ENCODE measurements around the gene SLC17A1. TPM values are rescaled to one million over a fixed set of nuclear protein-coding genes. Genes with fewer than 3 reads are reported as not detected.

Gene SLC17A1
- total RNA-seq, 6 experiments from 2014 or later: 10.5 to 22.8 (median 14.5) TPM

- WGBS (ENCODE audit: insufficient coverage, low coverage, low lambda C conversion rate, missing lambda C conversion rate): 63% methylated on average over 2 of the region's 2 CpGs
- Histone ChIP-seq H3K36me3 (no peaks in the 10 kb centered on the region), H3K27me3 (no peaks in the 10 kb centered on the region), H3K4me1 (no peaks in the 10 kb centered on the region), H3K27ac (no peak overlapping the region), H3K4me3 (no peak overlapping the region), H3K9me3 (no peaks in the 10 kb centered on the region)
- no peak for ATAC-seq
- no peak for TF ChIP-seq CTCF (IDR thresholded peaks at IDR 0.05)
- intact Hi-C loops (cut with DNase I): no loop called here
- DNase-seq: no peak
Observed at GRCh38 chr6:25787428-25787827, 44.4 kb downstream of the SLC17A1 start.

GRCh38 chr6:25781134-25781533 is 50.7 kb downstream of the SLC17A1 start:
- DNase-seq (no peak), ATAC-seq (no peak)
- TF ChIP-seq POLR2A (IDR thresholded peaks at IDR 0.05): no peak
- TF ChIP-seq CTCF (IDR thresholded peaks at IDR 0.05): no peak
- no peaks in the 10 kb centered on the region for H3K9me3 ChIP-seq
- intact Hi-C loops (cut with DNase I): no loop called here
- no peak overlapping the region for H3K4me3 ChIP-seq
- WGBS (ENCODE audit: insufficient coverage, low coverage, low lambda C conversion rate, missing lambda C conversion rate): 87% methylated on average over 1 of the region's 1 CpG
- H3K36me3 ChIP-seq: peaks cover 0 to 12% (median 2%) of the 10 kb centered on the region in 4 donors
- H3K27me3 ChIP-seq: no peaks in the 10 kb centered on the region
- no peak overlapping the region for H3K27ac ChIP-seq
- H3K4me1 ChIP-seq: no peaks in the 10 kb centered on the region

- 74% methylated on average over 4 of the region's 4 CpGs for WGBS (ENCODE audit: insufficient coverage, low coverage, low lambda C conversion rate, missing lambda C conversion rate)
- TF ChIP-seq POLR2A (IDR thresholded peaks at IDR 0.05): no peak
- TF ChIP-seq CTCF (IDR thresholded peaks at IDR 0.05): no peak
- intact Hi-C loops (cut with DNase I): no loop called here
Observed at GRCh38 chr6:25777856-25778649, 53.8 kb downstream of the SLC17A1 start.

GRCh38 chr6:25777031-25777430 is 54.8 kb downstream of the SLC17A1 start:
- H3K4me3 ChIP-seq: no peak overlapping the region
- H3K9me3 ChIP-seq: no peaks in the 10 kb centered on the region
- WGBS (ENCODE audit: insufficient coverage, low coverage, low lambda C conversion rate, missing lambda C conversion rate): 81% methylated on average over 2 of the region's 2 CpGs
- H3K4me1 ChIP-seq: no peaks in the 10 kb centered on the region
- no peak for DNase-seq
- no peaks in the 10 kb centered on the region for H3K27me3 ChIP-seq
- TF ChIP-seq CTCF (IDR thresholded peaks at IDR 0.05) (no peak), POLR2A (IDR thresholded peaks at IDR 0.05) (no peak)
- ATAC-seq: no peak
- no peak overlapping the region for H3K27ac ChIP-seq
- H3K36me3 ChIP-seq: peaks cover 0 to 15% (median 6%) of the 10 kb centered on the region in 4 donors
- intact Hi-C loops (cut with DNase I): no loop called here

More at GRCh38 chr6:25777856-25778649, 53.8 kb downstream of the SLC17A1 start:
- no peak for ATAC-seq
- H3K4me3 ChIP-seq: no peak overlapping the region
- peaks cover 0 to 12% (median 6%) of the 10 kb centered on the region in 4 donors for H3K36me3 ChIP-seq
- no peak overlapping the region for H3K27ac ChIP-seq
- H3K4me1 ChIP-seq: no peaks in the 10 kb centered on the region
- DNase-seq: no peak
- H3K9me3 ChIP-seq: no peaks in the 10 kb centered on the region
- no peaks in the 10 kb centered on the region for H3K27me3 ChIP-seq

Measured in right lobe of liver (tissue), 6 donors.